Left ventricle myocardium inferior (tissue), 1 donor: ENCODE results near the gene RNF186. TPM values are rescaled to one million over a fixed set of nuclear protein-coding genes. Genes with fewer than 3 reads are reported as not detected.

ENCODE experiments used
- DNase-seq: peaks from one replicate; pipeline ENCODE4 v3.0.0-alpha.2; 2020
- H3K27ac ChIP-seq: fragments of 200-600 bp; replicated peaks from 2 replicates; pipeline ENCODE4 v1.8.0; 2021
- H3K27me3 ChIP-seq: fragments of 200-600 bp; 2 replicates; pipeline ENCODE4 v1.8.0; 2021; ENCODE audit warnings: low read depth
- H3K36me3 ChIP-seq: fragments of 200-600 bp; 2 replicates; pipeline ENCODE4 v1.8.0; 2021
- H3K4me1 ChIP-seq: fragments of 200-600 bp; 2 replicates; pipeline ENCODE4 v1.8.0; 2021
- H3K4me3 ChIP-seq: fragments of 200-600 bp; 2 replicates; pipeline ENCODE4 v1.8.0; 2021; ENCODE audit warnings: mild to moderate bottlenecking, moderate library complexity
- H3K9me3 ChIP-seq: fragments of 200-600 bp; replicated peaks from 2 replicates; pipeline ENCODE4 v1.8.0; 2021
- CTCF ChIP-seq: fragments of 200-600 bp; IDR thresholded peaks from 2 replicates; pipeline ENCODE4 v1.8.0; 2021; ENCODE audit warnings: antibody characterized with exemption, mild to moderate bottlenecking, borderline replicate concordance
- intact Hi-C: fragments of 100-400 bp; cut with micrococcal nuclease; formaldehyde crosslinking; loops from one replicate; pipeline ENCODE4 v1.11.0; 2022
- total RNA-seq: library from RNA; stranded (reverse); fragmentation: NEBNext Ultra II Directional; extraction: Animal tissue kit (Norgen Biotek cat#: 25700); gene quantifications from one replicate; pipeline ENCODE4 v1.2.1, GENCODE V29; 2021
- donor health status: DM: no; HTN: yes; CAD: no; lungs with severe emphysema.

Gene RNF186
- total RNA-seq, 1 donor from 2014 or later = not detected

- Histone ChIP-seq H3K4me3 (no peak overlapping the region), H3K9me3 (no peaks in the 10 kb centered on the region), H3K27me3 (no peaks in the 10 kb centered on the region), H3K36me3 (peaks cover 63% of the 10 kb centered on the region), H3K4me1 (no peaks in the 10 kb centered on the region), H3K27ac (no peak overlapping the region)
- no peak for DNase-seq
- intact Hi-C loops = no loop called here
- no peak for TF ChIP-seq CTCF
Observed at GRCh38 chr1:19775831-19776230, 39.3 kb downstream of the RNF186 start.

GRCh38 chr1:19775317-19775716 lies 39.8 kb downstream of the RNF186 start:
- H3K27ac ChIP-seq = no peak overlapping the region
- DNase-seq = no peak
- intact Hi-C loops = no loop called here
- no peaks in the 10 kb centered on the region for H3K27me3 ChIP-seq
- H3K36me3 ChIP-seq = peaks cover 63% of the 10 kb centered on the region
- no peak for TF ChIP-seq CTCF
- H3K4me1 ChIP-seq = no peaks in the 10 kb centered on the region
- H3K9me3 ChIP-seq = no peaks in the 10 kb centered on the region
- H3K4me3 ChIP-seq = no peak overlapping the region

GRCh38 chr1:19774180-19774785 lies 40.8 kb downstream of the RNF186 start:
- DNase-seq = no peak
- Histone ChIP-seq H3K27ac (no peak overlapping the region), H3K9me3 (no peaks in the 10 kb centered on the region), H3K27me3 (no peaks in the 10 kb centered on the region), H3K4me3 (no peak overlapping the region), H3K4me1 (no peaks in the 10 kb centered on the region), H3K36me3 (peaks cover 60% of the 10 kb centered on the region)
- no peak for TF ChIP-seq CTCF
- intact Hi-C loops = no loop called here

DNA sequence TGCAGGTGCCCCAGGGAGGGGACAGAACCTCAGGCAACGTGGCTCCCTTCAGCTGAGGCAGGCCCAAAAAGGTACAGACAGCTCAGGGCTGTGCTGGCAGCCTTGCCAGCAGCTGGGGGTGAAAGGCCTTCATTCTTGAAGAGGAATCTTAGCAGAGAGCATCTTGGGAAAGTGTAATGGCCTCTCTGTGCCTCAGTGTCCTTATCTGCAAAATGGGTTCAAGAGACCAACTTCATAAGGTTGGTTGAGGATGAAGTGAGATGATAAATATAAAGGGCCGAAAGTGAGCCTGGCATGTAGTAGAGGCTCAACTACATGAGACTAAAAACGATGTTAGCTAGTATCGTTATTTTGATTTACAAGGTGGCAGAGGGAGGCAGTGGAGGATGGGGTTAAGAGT lies 41.6 kb downstream of the RNF186 start:
- TF ChIP-seq CTCF = no peak
- intact Hi-C loops = no loop called here
- no peak overlapping the region for H3K27ac ChIP-seq
- H3K27me3 ChIP-seq = no peaks in the 10 kb centered on the region
- H3K4me1 ChIP-seq = no peaks in the 10 kb centered on the region
- DNase-seq = no peak
- peaks cover 52% of the 10 kb centered on the region for H3K36me3 ChIP-seq
- H3K9me3 ChIP-seq = no peaks in the 10 kb centered on the region
- no peak overlapping the region for H3K4me3 ChIP-seq

DNA sequence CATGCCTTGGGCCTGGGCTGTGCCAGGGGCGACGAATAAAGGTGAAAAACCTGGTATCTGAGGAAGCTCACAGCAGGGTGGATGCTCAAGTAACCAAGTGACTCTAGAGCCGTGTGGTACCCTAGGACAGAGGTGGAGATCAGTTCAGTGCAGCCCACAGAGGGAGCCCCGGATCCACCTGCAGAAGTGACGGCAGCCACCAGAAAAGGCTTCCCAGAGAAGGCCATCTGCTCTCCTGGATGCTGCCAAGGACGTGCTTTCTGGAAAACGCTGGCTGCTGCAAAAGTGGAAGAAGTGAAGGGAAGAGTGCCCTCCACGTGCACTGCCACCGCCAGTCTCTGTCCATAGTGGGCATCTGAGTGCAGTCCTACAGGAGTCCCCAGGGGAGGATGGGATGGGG lies 43.0 kb downstream of the RNF186 start:
- intact Hi-C loops = no loop called here
- Histone ChIP-seq H3K9me3 (no peaks in the 10 kb centered on the region), H3K4me1 (no peaks in the 10 kb centered on the region), H3K27ac (no peak overlapping the region), H3K36me3 (peaks cover 42% of the 10 kb centered on the region), H3K27me3 (no peaks in the 10 kb centered on the region), H3K4me3 (no peak overlapping the region)
- no peak for TF ChIP-seq CTCF
- no peak for DNase-seq
